ENCODE results near the gene PFKL. TPM values are rescaled to one million over a fixed set of nuclear protein-coding genes. Genes with fewer than 3 reads are reported as not detected.
A peak's percentile ranks its signal among the peaks of the same experiment; 100 is the strongest.

PFKL gene
- total and polyA plus RNA-seq, 8 donors, result 40.0 to 120 (median 55.2) TPM

- no peak overlapping the region for H3K27ac ChIP-seq
- H3K9me3 ChIP-seq, result no peaks in the 10 kb centered on the region
- H3K4me1 ChIP-seq, result peaks cover 0 to 4% (median 2%) of the 10 kb centered on the region in 3 donors
- 56 to 71% methylated on average over 13 to 15 of the region's 15 CpGs for WGBS, 2 donors
- no peak for FAIRE-seq
- ATAC-seq, result no peak
- H3K4me3 ChIP-seq, result no peak overlapping the region
- no peak for TF ChIP-seq CTCF (IDR thresholded peaks at IDR 0.05)
- H3K36me3 ChIP-seq, result no peaks in the 10 kb centered on the region
- H3K27me3 ChIP-seq, result no peaks in the 10 kb centered on the region
- intact Hi-C loops (cut with DNase I), result no loop called here
- DNase-seq, result peak in 2 of 6 donors; percentile 28 to 65
Observed at GRCh38 chr21:44292812-44293195, 7.0 kb upstream of the PFKL start.

GRCh38 chr21:44293551-44294231 is 6.2 kb upstream of the PFKL start:
- intact Hi-C loops (cut with DNase I), result no loop called here
- Histone ChIP-seq H3K4me1 (peaks cover 0 to 4% (median 2%) of the 10 kb centered on the region in 3 donors), H3K27me3 (no peaks in the 10 kb centered on the region), H3K4me3 (no peak overlapping the region), H3K9me3 (no peaks in the 10 kb centered on the region), H3K36me3 (no peaks in the 10 kb centered on the region), H3K27ac (no peak overlapping the region)
- whole genome bisulfite sequencing, 2 donors, result 73 to 81% methylated on average over 32 to 33 of the region's 33 CpGs
- FAIRE-seq, result no peak
- no peak for ATAC-seq
- no peak for TF ChIP-seq CTCF (IDR thresholded peaks at IDR 0.05)
- peak in 2 of 6 donors; percentile 24 to 63 for DNase-seq

- FAIRE-seq (no peak), DNase-seq (peak in 2 of 6 donors; percentile 53 to 71), ATAC-seq (no peak)
- Histone ChIP-seq H3K27me3 (no peaks in the 10 kb centered on the region), H3K36me3 (no peaks in the 10 kb centered on the region), H3K4me1 (peaks cover 0 to 5% (median 4%) of the 10 kb centered on the region in 3 donors), H3K4me3 (no peak overlapping the region), H3K27ac (no peak overlapping the region), H3K9me3 (no peaks in the 10 kb centered on the region)
- intact Hi-C loops (cut with DNase I), result no loop called here
- 50 to 59% methylated on average over 26 of the region's 26 CpGs for WGBS, 2 donors
- TF ChIP-seq CTCF (IDR thresholded peaks at IDR 0.05), result no peak
Observed at GRCh38 chr21:44294391-44295162, 5.3 kb upstream of the PFKL start.

GRCh38 chr21:44295163-44295573 is 4.7 kb upstream of the PFKL start:
- no peak for ATAC-seq
- H3K27ac ChIP-seq, result no peak overlapping the region
- peak in 2 of 6 donors; percentile 35 to 81 for DNase-seq
- no peaks in the 10 kb centered on the region for H3K9me3 ChIP-seq
- TF ChIP-seq CTCF (IDR thresholded peaks at IDR 0.05), result no peak
- H3K4me1 ChIP-seq, result peaks cover 0 to 5% (median 4%) of the 10 kb centered on the region in 3 donors
- H3K36me3 ChIP-seq, result no peaks in the 10 kb centered on the region
- 58 to 65% methylated on average over 13 to 14 of the region's 14 CpGs for WGBS, 2 donors
- H3K4me3 ChIP-seq, result no peak overlapping the region
- H3K27me3 ChIP-seq, result no peaks in the 10 kb centered on the region
- intact Hi-C loops (cut with DNase I), result no loop called here
- FAIRE-seq, result no peak
